ENCODE data around the gene BHLHE40.

BHLHE40 gene

DNA sequence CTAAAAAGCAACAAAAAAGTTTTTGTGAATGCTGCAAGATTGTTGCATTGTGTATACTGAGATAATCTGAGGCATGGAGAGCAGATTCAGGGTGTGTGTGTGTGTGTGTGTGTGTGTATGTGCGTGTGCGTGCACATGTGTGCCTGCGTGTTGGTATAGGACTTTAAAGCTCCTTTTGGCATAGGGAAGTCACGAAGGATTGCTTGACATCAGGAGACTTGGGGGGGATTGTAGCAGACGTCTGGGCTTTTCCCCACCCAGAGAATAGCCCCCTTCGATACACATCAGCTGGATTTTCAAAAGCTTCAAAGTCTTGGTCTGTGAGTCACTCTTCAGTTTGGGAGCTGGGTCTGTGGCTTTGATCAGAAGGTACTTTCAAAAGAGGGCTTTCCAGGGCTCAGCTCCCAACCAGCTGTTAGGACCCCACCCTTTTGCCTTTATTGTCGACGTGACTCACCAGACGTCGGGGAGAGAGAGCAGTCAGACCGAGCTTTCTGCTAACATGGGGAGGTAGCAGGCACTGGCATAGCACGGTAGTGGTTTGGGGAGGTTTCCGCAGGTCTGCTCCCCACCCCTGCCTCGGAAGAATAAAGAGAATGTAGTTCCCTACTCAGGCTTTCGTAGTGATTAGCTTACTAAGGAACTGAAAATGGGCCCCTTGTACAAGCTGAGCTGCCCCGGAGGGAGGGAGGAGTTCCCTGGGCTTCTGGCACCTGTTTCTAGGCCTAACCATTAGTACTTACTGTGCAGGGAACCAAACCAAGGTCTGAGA lies 4.7 kb downstream of the BHLHE40 start:
- peak; percentile 53 for DNase-seq (ENCODE audit: low read depth)

DNA sequence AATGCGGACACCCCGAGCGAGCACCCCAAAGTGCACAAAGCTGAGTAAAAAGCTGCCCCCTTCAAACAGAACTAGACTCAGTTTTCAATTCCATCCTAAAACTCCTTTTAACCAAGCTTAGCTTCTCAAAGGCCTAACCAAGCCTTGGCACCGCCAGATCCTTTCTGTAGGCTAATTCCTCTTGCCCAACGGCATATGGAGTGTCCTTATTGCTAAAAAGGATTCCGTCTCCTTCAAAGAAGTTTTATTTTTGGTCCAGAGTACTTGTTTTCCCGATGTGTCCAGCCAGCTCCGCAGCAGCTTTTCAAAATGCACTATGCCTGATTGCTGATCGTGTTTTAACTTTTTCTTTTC lies 5.3 kb downstream of the BHLHE40 start:
- no peak for DNase-seq (ENCODE audit: low read depth)

DNA sequence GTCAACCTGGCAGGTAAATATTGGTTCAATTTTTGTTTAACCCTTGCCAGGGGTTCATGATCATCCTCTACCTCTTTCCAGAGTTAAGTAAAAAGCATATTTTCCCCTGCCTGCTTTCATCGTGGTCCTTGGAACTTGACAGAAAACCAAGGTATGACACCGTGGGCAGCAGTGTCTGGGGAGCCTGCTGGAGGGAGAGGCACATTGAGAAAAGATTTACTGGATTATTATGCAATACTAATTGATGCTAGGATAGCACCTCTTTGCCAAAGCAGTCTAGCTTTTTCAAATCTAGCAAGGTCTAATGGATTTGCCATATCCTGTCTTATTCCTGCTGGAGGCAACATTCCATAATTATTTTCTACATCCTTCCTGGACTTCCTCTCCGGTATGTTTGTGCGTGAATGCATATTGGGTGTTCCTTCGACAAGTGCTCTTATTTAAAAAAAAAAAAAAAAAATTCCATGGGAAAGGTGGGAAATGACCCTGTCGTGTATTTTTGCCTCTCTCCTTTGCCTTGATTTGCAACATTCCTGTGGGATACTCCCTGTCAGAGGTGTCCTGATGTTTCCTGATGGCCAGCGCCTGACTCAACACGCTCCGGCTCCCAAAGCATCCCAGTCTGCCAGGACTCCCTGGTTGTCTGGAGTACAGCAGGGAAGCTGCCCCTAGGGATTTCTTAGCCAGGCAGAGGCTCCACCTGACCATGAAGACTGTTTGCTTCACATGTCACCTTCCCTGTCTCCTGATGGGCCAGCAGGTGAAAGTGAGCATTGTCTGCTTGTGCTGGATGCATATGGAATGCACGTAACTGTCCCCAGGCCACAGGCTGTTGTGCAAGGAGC lies 6.3 kb downstream of the BHLHE40 start:
- no peak for DNase-seq (ENCODE audit: low read depth)

DNA sequence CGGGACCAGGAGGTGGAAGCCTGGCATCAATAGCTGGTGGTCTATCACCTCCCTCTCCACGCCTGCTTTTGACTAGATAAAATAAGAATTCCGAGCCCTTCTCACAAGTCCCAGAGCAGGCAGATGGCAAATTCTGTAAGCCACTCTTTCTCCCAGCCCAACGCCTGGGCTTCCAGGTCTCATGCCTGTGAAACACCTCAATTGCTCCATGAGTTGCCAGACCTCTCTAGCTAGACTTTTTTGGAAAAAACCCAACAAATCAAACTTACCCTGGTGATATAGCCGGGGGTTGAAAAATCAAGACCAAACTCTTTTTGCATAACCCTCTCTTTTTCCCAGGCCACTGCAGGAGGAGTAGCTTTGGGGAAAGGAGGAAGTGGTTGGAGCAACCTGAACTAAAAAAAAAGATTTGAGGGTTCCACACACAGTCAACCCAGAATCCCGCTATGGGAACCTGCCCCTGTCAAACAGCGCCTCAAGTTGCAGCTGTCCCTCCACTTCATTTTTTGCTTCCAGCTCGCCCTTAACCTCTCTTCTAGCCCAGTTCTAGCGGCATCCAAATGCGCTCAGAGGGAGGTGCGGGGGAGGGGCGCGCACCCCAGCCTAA lies 7.0 kb downstream of the BHLHE40 start:
- DNase-seq (ENCODE audit: low read depth) = no peak

DNA sequence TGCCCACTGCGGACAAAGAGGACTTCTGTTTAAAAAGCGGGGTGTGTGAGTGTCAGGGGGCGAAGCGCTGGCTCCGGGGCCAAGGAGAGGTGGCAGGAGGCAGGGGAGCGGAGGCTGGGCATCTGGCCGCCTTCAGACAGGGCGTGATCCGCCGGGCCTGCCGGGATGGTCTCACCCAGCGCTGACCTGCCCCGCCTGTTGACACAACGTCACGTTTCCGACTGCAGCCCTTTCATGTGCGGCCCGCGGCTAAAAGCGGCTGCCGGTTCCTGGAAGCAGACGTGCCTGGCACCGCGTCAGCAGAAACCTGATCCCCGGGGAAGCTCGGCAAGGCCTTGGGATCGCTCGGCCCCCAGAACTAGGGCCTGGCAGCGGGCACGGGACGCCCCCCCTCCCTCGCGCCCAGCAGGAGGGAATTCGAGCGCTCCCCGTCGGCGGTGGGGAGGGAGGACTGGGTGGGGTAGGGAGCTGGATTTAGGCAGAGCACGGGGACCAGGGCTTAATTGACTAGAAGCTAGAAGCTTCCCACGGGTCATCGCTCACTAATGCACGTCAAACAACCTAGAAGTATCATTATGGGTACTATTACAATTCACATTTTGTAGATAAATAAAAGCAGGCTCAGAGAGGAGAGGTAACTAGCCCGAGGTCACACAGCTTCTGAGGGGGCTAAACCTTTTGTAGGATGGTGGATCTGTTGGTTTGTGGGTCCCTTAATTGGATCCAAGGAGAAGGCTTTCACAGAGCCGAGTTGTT lies 7.7 kb downstream of the BHLHE40 start:
- peak; percentile 44 for DNase-seq (ENCODE audit: low read depth)

DNA sequence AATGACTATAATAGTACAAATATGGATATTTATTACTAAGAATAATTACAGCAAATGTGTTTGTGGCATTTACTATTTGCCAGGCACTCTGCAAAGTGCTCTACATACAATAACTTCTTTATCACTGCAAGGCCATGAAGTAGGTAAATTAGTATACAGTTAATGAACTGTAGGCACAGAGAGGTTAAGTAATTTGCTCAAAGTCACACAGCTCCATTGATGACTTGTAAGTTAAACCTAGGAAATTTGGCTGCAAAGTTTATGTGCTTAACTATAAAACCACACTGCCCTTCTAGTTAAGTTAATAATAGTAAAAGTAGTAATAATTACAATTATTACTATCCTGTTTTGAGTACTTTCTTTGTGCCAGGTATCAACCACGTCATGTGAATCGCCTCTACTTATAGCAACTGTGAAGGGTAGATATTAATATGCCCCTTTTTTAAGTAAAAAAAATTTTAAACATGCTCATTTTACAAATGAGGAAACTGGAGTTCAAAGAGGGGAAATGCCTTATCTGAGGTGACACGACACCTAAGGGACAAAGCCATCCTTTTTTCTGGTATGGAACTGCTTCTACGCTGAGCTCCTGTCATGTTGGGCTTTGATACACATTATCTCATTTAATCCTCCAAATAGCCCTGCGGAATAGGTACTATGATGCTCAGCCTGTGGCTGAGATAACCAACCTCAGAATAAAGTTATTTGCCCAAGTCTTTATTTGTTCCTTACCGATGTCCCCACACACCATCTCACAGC lies 8.5 kb downstream of the BHLHE40 start:
- DNase-seq (ENCODE audit: low read depth) = no peak

DNA sequence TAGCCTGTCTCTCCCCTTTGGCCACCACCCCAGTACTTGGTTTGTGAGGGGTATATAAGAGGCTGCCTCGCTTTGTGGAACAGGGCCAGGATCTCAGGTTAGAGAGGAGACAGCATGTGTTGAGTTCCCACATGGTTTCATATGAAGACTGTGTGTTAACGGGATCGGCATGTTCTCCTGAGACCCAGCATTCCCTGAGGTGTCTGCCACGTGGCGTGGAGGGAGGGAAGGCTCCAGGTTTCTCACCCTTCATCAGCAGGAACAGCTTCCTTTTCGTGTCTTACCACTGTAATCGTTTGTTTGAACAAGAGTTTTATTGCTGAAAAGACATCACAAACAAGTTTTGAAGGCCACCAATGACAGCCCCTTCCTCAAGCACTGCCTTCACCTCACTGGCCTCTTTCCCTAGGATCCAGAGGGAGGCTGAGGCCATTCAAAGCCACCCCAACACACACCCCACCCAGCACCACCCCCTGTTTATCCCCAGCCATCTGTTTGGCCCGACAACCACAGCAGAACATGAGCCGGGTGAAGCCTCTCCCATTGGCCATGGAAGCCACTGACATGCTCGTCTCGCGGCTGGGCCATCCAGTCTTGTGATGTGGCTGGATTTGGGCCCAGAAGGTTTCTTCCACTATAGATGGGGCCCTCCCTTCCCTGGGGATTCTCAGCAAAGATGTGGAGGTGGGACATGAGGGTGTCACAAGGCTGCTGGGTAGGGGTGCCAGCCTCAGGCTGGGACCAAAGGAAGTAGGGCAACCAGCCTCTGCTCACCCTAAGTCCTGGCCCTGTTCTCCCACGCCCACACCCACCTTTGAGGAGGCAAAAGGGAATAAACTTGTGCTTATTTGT lies 10.0 kb downstream of the BHLHE40 start:
- no peak for DNase-seq (ENCODE audit: low read depth)

DNA sequence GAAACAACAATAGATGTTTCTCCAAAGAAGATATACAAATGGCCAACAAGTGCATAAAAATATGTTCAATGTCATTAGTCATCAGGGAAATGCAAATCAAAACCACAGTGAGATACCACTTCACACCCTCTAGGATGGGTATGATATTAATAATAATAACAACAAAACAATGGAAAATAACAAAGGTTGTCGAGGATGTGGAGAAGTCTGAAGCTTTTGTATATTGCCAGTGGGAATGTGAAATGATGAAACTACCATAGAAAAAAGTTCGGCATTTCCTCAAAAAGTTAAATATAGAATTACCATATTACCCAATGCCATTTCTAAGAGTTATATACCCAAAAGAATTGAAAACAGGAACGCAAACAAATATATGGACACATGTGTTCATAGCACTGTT lies 10.8 kb downstream of the BHLHE40 start:
- DNase-seq (ENCODE audit: low read depth) = no peak

DNA sequence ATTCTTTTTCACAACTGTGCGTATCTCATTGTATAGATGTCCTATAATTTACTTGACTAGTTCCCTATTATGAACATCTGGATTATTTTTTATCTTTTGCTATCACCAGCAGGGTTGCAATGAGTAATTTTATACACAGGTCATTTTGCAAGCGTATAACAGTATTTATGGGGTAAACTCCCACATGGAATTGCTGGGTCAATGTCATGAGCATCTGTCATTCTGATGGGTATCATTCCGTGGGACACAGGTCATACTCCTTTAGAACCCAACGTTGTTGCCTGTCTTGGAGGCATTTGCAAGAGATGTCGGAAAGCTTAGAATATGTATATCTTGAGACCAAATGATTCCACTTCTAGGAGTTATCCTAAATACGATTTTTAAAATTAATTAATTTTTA lies 12.9 kb downstream of the BHLHE40 start:
- DNase-seq (ENCODE audit: low read depth) = no peak

DNA sequence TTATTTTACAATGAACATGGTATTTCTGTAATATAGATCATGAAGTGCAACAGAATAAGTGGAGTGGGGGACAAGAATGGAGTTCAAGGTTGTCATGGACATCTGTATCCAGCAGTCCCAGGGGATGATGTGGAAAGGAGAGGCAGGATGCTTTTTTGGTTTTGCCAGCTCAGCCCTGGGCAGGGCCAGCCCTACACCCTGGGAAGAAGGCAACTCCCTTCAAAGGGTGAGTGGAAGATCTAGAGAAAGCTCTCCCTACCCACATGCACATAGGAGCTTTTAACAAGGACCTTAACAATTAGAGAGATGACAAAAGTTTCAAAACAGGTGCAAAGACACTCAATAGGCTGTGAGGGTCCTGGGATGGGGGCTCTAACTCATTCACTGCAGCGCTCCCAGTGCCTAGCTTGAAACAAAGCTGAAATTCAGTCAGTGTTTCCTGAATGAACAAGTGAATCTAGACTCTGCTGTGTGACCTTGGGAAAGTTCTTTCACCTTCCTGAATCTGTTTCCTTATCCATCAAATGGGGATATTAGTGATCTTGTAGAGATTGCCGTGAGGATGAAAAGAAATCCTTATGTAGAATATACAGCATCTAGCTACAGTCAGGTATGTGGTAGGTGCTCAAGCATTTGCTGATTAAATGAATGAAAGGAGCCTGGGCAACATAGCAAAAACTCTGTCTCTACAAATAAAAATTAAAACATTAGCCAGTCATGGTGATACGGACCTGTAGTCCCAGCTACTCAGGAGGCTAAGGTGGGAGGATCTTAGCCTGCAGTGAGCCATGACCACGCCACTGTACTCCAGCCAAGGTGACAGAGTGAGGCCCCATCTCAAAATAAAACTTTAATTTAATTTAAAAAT lies 14.3 kb downstream of the BHLHE40 start:
- no peak for DNase-seq (ENCODE audit: low read depth)

DNA sequence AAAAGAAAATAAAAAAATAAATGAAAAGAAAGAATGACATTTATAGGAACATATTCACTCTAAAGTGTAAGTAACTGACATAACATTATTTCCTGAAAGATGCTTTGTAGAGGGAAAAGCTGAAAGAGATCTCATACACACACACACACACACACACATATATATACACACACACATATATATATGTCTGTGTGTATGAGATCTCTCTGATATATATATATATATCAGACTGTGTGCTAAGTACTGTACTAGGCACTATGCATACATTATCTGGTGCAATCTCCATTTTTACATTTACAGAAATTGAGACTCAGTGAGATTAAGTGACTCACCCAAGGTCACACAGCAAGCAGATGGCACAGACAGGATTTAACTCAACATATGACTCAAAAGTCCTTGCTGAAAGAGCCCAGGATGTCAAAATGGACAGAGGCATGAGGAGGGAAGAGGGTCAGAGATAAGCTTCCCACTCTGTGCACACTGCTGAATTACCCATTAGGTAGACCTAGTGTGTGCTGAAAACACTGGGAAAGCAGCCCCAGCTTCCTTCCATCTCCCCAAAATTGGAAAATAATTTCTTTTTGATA lies 15.0 kb downstream of the BHLHE40 start:
- DNase-seq (ENCODE audit: low read depth) = no peak

DNA sequence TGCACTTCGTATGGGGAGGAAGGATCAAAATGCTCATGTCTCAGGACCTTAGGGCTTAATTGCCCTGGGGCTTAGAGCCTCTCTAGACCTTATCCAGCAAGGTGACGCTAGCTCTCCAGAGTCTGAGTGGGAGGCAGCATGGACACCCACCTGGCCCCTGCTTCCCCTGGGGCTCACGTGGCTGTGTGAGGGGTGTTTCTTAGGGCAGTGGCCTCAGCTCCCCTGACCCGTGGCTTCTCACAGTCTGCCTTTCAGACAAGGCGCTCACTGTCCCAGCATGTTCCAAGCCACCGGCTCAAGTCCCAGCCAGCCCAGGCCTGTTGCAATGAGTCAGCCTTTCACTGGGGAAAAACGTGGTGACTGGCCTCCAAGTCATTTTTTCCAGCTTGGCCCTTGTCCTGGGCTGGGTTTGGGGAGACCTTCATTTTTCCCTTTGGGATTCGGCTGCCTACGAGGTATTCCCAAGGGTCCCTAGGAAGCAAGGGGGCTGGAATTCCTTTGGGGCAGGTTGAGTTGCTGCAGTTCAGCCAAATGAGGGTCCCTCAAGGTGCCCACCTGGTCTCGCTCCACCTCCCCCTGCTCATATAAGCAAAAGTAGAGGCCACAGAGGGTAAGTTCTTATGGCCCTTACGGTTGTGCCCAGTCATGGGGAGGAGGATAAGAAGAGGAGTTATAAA lies 15.7 kb downstream of the BHLHE40 start:
- DNase-seq (ENCODE audit: low read depth) = no peak

DNA sequence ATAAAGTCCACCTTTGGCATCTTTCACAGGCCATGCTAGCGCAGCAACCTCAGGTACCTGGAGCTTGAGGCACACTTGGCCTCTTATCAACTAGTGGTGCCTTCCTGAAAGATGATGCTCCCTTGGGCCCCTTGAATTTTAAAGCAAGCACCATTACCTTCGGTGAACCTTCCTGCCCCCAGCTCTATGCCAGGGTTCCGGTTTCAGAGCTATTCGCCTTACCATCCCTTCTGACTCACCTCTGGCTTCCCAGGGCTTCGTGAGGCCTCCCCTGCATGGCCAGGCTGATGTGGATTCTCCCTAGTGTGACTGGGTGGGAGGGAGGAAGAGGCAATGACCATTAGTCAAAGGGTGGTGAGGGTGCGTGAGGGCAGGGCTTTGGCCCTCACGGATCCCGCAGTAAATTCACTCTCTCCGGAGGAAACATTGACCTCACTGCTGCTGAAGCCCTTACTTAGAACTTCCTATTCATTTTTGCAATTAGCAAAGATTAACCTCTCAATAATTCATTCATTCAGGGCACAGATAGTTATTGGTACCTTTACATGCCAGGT lies 16.3 kb downstream of the BHLHE40 start:
- no peak for DNase-seq (ENCODE audit: low read depth)

DNA sequence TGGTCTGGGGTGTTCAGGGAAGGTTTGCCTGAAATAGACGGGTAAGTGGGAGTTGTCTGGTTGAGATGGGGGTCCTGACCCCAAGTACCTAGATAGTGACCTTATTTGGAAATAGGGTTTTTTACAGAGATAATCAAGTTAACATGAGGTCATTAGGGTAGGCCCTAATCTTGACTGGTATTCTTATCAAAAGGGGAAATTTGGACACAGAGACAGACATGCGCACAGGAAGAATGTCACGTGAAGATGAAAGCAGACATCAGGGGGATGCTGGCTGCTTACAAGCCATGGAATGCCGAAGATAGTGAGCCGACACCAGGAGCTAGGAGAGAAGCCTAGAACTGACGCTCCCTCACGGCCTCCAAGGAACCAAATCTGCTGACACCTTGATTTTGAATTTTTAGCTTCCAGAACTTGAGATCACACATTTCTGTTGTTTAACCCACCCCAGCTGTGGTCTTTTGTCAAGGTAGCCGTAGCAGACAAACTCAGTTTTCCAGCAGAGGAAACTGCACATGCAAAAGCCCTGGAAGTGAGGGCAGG lies 17.1 kb downstream of the BHLHE40 start:
- no peak for DNase-seq (ENCODE audit: low read depth)

DNA sequence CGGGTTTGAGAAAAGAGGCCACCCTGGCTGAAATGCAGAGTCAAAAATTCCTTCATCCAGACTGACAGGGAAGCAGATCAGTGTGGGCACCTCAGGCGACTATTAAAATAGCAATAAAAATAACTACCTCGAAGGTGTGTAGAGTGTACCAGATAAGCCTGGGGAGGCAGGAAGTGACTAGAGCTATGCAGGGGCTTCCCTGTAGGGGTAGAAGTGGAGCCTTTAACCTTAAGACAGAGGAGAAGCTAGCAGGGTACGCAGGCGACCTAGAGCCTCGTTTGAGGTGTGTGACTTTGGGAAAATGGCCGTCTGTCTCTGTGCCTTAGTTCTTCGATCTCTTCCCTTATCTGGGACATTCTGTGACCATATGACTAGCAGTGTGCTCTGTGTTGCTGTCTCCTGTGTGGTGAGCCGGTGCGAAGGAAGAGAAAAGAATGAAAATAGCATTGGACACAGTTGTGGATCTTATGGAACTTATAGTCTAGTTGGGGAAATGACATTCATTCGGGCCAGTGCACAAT lies 17.6 kb downstream of the BHLHE40 start:
- DNase-seq (ENCODE audit: low read depth) = no peak

DNA sequence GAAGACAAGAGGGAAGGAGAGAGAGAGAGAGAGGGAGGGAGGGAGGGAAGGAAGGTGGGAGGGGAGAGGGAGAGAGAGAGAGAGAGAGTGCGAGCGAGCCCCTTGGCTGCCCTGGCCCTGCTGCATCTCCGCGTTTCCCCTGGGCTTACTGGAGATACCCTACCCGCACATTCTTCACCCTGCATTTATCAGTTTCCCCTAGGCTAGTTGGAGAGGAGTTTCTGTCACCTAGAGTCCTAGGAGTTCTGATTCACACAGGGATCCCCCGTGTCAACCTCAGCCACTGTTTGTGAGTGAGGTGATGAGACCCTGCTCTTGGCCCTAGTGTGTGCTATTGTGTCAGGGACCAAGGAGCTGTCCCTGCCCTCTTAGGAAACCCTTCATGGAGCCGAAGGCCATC lies 18.7 kb downstream of the BHLHE40 start:
- DNase-seq (ENCODE audit: low read depth) = no peak

DNA sequence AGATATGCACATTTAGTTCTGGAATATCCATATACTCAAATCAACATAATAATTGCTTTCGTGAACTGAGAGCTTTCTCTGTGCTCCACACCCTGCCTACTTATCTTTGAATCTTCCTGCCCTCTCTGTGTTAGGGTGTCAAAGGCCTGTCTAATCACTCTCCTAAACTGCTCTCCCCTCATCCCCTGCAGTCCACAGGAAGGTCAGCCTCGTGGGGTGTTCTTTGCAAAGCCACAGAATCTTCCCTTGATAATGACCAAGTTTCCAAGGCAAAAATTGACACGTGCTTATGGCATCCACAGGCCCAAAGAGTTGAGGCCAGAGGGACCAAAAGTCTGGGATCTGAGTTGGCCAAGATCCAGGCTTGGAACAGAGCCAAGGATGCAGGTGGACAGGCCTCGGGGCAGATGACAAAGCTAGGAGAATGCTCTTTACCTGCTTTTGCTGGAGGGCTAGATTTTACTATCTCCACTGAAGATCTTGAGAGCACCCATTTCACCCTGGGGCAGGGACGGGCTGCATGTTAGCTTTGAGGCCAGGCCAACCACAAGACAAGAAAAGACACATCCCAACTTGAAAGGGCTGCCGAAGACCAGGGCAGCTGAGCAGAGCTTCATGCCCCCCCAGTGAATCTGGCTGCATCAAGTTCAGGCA lies 20.4 kb downstream of the BHLHE40 start:
- no peak for DNase-seq (ENCODE audit: low read depth)
